GM21825 (cell line): ENCODE measurements around the gene IFFO2.
"Not testable (repeated sequence)": the region's sequence is repeated elsewhere in the genome, so short reads cannot be mapped to it uniquely, and the experiment has no call there.

Experiments used
- ATAC-seq: cut with Tn5 transposase; IDR thresholded peaks from one replicate; pipeline ENCODE4 v1.9.1; 2021; ENCODE audit warnings: mild to moderate bottlenecking, moderate library complexity; ENCODE audit not compliant: unreplicated experiment

Gene IFFO2

DNA sequence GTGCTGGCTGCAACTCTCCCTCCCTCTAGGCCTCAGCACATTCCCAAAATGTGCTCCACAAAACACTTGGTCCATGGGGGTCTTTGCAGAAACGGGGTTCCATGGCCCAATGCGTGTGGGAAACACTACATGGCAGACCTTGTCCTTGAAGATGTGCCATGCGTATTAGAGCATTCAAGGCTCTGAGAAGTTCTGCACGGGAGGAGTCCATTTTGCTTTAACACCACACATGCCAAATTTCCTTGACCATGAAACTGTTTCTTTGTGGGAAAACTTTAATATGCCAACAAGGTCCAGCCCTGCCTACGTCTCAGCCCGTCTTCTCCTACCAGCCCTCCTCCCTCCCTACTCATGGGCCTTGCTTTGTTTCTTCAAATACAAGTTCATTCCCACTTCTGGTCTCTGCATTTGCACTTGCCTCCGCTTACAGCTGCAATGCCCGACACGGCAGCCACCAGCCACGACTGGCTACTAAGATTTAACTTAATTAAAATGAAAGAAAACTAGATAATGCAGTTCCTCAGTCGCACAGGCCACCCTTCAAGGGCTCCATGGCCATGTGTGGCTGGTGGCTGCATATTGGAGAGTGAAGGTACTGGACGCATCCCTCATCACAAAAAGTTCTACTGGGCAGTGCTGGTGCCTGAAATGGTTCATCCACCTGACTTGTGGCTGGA, 77.8 kb downstream of the IFFO2 start:
- no peak for ATAC-seq

DNA sequence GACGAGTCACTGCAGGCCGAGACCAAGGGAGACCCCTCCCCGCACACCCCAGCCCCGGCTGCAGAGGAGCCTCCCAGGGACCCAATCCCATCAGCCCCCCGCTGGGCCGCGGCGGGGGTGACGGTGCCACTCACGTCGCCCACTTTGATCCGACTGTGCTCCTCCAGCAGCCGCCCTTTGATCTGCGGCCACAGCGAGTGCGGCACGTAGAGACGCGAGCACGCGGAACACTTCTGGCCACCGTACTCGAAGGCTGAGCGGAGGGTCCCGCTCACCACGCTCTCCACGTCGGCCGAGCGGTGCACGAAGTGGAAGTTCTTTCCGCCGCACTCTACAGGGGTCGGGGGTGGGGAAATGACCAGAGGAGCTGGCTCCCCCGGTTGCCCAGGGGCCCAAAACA, 79.2 kb downstream of the IFFO2 start:
- ATAC-seq, result no peak

DNA sequence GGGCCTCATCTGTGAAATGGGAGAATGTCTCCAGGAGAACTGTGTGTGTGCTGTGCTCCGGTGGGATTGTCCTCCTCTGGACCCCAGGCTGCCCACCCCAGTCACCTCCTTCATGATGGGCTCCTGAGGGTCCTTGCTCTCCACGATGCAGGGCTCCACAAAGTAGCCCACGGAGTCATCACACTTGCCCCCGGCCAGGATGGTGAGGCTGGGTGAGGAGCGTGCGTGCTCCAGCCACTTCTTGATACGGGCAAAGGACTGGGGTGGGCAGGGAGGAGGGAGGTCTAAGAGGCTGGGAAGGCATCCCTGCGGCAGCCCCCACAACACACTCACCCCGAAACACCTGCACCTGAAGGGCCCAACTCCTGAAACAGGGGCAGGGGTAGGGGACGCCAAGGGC, 80.3 kb downstream of the IFFO2 start:
- no peak for ATAC-seq

DNA sequence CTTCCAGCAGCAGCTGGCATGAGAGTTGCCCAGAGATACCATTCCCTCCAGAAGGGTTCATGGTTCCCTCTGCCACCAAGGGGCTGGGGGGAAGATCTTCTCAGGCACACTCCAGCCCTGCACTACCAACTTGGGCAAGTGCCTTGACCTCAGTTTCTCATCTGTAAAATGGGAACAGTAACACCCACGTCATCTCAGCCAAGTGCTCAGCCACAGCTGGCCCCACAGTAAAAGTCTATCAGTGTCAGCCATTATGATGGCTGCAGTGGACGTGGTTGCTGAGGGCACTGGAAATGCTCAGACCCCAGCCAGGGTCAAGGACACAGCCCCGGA, 80.7 kb downstream of the IFFO2 start:
- no peak for ATAC-seq

DNA sequence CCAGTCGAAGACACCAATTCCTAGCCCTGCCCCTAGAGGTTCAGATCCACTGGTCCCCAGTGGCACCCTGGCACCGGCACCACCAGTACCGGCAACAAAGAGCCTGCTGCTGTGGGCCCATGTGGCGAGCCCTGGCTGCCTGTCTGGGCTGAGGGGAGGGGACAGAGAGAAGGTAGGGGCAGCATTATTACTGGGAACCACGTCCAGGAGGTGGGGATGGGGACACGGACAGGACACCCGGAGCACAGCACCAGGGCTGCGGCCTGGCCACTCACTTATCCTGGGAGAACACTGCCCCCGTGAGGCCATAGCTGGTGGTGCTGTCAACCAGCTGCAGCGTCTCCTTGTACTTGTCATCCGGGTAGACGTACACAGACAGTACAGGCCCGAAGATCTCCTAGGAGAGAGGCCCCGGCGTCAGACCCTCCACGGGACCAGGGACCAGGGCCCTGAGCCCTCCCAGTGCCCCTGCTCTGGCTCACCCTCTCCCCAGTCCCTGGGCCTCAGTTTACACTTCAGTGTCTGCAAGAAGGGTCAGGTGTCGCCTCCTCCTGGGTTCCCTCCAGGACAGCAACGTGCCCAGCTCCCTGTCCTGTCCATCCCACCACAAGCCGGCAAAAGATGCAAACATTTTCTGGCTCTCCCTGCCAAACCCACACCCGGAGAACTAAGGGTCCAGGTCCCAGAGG, 81.2 kb downstream of the IFFO2 start:
- ATAC-seq, result no peak

DNA sequence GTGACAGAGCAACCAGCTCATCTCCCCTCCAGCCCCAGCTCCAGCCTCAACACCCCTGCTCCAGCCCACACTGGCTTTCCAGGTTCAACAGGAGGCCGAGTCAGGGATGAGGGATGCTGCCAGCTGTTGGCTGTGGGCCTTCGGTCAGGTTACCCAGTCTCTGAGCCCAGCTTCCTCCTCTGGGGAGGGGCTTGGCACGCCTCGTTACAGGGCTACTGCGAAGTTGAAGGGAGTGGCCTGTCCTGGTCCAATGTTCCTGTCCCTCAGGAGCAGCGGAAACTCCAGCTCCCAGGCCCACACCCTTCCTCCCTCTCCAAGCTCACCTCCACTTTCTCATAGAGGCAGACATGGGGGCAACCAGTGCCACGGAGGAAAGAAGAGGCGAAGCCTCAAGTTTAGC, 81.9 kb downstream of the IFFO2 start:
- no peak for ATAC-seq

DNA sequence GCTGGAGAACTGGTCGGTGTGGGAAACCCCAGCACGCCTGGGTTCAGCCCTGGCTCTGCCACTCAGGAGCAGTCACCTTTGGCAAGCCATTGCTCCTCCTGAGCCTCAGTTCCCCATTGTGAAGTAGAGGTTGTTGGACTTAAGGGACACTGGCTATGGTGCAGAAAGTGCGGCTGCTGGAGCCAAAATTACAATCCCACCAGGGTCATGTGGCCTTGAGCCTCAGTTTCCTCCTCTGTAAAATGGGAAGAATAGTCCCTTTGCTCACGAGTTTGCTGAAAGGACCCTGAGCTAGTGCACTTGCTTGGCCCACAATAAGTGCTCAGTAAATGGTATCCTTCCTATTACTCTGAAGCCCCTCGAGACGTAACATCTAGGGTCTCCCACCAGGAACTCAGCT, 82.4 kb downstream of the IFFO2 start:
- no peak for ATAC-seq

DNA sequence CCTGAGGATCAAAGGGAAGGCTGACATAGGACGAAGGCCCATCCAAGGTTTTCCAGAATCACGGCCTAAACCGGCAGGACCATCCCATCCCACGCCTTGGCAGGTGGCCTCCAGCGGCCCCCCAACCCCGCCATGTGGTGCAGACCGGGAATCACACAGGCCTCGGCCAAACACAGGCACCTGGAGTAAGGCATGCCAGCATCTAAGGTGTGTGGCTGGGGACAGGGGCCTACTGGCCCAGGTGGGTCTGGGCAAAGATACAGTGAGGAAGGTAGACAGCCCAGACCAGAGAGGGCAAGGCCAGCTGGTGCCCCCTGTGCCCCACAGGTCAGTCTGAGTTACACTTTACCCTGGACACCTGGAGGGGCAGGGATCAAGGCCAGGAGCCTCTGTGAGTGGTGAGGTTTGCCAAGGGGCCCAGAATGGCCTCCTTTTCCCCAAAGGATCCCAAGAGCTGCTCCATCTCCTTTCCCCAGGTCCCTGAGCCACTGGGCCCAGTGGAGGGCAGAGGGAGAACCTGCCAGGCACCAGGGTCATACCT, 84.3 kb downstream of the IFFO2 start:
- ATAC-seq, result no peak

DNA sequence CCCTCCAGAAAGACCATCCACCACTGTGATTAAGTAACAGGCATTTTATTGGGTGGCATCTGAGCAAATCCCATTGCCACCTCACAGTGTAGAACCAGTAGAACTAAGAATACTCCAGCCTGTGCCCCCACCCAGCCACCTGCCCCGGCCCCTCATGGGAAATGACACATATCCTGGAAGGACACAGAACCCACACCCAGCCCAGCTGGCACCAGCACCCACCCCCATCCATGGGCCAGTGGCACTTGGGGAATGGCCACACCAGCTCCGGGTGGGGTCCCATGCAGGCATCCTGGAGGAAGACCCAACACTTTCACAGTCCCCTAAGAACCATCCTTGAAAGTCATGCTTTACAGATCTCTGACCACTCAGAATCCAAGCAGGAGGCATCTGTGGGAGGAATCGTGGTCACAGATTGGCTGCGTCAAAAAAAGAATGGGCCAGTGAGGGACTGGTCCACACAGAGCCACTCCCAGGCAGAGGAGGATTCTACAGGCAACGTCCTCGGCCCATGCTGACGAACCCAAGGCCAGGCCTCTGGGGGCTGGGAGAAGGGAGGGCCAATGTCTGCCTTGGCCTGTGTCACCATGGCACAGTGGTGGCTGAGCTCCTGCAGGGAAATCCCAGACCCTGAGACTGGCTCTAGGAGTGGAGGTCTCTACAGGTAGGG, 84.9 kb downstream of the IFFO2 start:
- ATAC-seq, result no peak

DNA sequence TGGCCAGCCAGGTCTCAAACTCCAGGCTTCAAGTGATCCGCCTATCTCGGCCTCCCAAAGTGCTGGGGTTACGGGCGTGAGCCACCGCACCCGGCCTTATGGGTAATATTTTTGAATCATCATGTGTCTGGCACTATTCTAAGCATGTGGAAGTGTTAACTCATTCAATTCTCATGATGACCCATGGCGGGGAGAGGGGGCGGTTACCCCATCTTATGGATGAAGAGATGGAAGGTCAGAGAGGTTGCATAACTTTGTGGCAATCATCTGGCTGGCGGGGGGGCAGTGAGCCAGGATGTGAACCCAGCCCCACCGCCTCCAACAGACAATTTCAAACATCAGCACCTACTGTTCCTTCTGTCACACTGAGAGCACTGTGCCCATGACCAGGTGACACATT, 85.5 kb downstream of the IFFO2 start:
- ATAC-seq, result no peak

DNA sequence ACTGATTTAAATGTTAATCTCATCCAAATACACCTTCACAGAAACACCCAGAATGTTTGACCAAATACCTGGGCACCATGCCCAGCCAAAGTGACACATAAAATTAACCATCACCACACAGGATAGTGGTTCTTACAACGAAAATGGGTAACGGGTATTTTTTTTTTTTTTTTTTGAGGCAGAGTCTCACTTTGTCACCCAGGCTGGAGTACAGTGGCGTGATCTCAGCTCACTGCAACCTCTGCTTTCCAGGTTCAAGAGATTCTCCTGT, 85.9 kb downstream of the IFFO2 start:
- not testable (repeated sequence) for ATAC-seq

DNA sequence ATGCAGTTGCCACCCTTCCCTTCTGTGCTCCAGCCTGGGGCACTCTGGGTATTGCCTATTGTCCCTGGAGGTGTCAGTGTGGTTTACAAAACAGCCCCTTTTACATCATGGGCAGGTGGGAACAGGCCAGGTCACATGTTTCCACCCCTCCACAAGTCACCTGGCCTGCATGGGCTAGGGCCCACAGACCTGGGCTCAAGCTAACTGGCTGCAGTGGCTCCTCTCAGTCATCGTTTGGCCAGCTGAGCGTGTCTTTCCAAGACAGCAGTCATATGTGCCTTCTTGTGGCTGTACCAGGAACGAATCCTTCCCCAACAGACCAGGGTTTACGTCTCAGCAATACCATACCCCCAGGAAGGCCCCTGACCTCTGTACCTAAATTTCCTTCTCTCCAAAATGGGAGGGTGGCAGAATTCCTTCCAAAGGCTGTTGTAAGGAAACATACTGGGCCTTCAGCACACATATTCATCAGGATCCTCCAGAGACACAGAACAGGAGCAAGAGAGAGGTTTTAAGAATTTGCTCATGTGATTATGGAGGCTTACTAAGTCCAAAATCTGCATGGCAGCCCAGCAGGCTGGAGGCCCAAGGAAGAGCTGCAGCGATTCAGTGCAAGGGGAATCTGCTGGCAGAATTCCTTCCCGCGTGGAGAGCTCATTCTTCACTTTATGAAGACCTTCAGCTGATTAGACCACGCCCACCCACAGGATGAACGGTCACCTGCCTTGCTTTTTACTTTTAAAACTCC, 86.5 kb downstream of the IFFO2 start:
- no peak for ATAC-seq

DNA sequence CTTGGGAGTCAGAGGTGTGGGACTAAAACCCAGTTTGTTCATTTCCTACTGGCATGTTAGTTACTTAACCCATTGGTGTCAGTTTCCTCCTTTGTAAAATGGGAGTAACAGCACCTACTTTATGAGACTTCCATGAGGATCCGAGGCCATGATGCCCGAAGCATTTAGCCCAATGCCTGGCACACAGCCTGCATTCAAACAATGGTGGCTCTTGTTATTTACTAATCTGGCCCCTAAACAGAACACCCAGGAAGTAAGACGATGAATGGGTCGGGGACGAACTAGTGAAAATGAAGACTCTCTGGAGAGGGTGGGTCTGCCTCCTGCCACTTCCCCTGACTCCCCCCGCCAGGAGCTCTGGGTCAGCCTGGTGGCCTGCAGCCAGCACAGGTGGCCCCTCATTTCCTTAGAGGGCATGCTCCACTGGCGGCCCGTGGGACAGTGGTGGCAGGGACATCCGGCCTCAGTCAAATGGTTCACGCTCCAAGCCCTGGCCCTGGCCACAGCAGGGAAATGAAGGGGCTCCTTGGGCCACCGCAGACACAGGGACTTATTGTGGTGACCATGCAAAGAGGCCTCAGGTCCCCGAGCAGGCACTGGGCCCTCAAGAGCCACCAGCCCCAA, 87.6 kb downstream of the IFFO2 start:
- ATAC-seq, result no peak

DNA sequence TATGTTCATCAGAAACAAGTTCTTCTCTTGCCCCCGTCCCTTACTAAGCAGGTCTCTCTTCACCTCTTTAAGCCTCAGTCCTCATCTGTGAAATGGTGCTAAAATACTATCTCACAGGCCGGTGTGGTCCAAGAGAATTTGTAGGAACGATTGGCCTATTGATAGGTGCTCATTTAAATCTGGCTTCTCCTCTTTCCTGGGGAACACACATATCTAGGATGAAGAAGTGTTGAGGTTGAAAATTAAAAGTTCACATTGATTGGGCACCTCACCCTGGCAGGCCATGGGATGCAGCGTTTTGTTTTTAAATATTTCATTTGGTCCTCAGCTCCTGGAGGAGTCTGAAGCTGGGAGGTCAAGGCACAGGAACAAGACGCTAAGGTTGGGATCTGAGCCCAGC, 88.1 kb downstream of the IFFO2 start:
- no peak for ATAC-seq

DNA sequence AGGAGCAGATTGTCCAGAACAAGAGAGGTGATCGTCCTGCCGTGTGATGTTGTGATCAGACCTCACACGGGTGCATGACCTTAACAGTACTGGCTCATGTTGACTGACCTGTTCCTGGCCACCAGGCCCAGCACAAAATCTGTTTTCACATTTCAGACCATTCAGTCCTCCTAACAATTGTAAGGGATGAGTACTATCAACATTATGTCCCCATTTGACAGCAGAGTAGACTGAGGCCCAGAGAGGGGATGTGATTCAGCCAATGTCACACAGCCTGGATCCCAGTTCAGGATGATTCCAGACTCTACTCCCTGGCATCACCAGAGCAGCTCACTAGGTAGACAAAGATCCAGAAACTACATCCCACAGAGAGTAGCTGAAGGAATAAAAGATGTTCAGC, 89.6 kb downstream of the IFFO2 start:
- no peak for ATAC-seq

DNA sequence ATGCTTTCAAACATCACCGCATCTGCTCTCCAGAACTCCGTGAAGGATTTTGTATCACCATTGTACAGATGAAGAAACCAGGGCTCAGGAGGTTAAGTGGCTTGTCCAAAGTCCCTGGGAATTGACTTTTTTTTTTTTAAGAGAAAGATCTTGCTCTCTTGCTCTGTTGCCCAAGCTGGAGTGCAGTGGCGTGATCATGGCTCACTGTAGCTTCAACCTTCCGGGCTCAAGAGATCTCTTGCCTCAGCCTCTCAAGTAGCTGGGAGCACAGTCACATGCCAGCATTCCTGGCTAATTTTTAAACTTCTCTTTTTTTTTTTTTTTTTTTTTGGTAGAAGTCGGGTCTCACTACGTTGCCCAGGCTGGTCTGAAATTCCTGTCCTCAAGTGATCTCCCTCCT, 90.2 kb downstream of the IFFO2 start:
- ATAC-seq, result no peak

DNA sequence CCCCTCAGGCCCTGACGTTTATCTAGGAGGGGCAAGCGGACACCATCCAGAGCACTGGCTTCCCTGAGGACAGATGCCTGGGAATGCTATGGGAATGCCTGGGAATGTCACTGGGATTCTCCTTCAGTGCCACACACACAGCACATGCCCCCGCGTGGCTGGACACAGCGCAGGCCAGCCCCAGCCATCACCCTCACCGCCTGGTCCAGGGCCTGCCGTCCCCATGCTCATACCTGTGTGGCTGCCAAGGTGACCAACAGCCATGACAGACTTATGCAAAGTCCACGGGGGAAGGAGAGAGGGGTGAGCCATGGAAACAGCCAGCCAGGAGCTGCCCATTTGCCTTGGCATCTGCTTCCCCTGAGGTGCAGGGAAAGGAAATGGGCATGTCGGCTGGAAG, 91.3 kb downstream of the IFFO2 start:
- no peak for ATAC-seq

DNA sequence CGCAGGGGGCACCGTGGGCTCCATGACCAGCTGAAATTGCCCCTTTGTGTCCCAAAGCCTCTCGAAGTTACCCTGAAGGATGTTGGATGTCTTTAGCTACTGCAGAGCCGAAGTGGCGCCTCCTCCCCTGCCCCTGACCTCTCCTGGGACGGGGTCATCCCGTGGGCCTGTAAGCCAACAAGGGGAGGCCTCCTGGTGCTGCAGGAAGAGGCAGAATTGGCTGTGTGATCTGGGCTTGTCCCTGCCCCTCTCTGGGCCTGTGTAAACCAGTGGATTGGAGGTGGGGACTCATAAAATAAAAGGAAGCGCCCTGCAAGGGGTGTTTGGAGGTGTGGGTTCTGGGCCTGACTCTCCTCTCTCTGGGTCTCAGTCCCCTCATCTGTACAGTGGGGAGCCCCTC, 94.9 kb downstream of the IFFO2 start:
- ATAC-seq, result no peak

DNA sequence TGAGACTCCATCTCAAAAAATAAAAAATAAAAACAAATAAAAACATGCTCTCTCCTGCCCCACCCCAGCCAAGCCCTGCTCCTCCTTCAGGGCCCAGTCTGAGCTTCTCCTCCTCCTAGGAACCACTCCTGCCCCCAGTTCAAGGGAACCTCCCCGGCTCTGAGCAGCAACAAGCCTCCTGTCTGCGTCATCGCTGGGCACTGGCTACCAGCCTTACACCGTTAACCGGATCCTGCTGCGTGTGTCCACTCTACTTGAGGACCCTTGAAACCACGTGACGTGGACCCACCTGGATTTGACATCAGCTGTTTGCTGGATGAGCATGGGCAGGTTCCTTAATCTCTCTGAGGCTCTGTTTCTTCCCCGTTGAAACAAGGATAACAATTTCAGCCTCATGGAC, 95.4 kb downstream of the IFFO2 start:
- no peak for ATAC-seq

DNA sequence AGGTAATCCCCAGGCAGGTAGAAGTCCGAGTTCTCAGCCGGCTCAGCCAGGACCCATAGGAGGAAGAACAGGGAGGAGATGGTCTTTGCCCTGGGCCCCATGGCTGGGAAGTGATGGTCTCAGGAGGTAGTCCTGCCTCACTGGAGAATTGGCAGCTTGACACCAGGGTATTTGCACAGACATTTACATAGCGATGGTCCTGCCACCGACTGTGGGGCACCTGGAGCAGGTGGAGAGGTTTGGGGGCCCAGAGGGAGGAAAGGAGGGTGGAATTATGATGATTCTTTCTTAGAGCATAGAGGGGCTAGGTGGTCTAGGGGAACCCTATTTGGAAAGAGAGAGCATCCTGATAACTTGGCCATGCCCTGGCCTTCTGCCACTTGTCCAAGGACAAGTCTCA, 96.9 kb downstream of the IFFO2 start, which contains the start of gene TAS1R2:
TAS1R2 (minus strand) TSS at position 101 of the 400 bp plus-strand sequence; CDS start at position 101, 0 bp downstream.
- ATAC-seq, result no peak

DNA sequence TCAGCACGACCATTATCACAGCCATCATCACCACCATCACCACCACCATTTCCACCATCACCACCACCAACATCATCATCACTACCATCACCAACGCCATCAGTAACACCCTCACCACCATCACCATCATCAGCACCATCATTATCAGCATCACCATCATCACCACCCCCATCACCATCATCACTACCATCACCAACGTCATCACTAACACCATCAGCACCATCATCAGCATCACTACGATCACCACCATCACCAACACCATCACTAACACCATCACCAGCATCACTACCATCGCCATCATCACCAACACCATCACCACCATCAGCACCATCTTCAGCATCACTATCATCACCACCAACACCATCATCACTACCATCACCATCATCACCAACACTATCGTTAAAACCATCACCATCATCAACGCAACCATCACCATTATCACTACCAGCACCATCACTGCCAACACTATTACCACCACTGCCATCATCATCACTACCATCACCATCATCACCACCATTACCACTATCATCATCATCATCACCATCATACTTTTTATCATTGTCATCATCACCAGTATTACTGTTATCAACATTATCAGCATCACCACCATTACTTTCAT, 98.3 kb downstream of the IFFO2 start:
- ATAC-seq, result no peak
